Upper lobe of left lung (tissue), 4 donors: Measurements from ENCODE around the gene SIVA1.

Source experiments
- POLR2A ChIP-seq, 4 donors: fragments of 450-650 bp; IDR thresholded peaks; one replicate each; pipeline ENCODE4 v1.5.1; 2016 to 2017; ENCODE audit warnings: antibody characterized with exemption in 4 of 4, mild to moderate bottlenecking in 2 of 4
- TF ChIP-seq, protein P1 (sequence below), 6 experiments: fragments of 450-650 bp in 4 of 6; fragments of 200-600 bp in 2 of 6; sonication (generic) in 2 of 6; IDR thresholded peaks; one replicate each; pipeline ENCODE4 v1.5.1; 2016 to 2019; ENCODE audit warnings: antibody characterized with exemption in 6 of 6

DNA sequence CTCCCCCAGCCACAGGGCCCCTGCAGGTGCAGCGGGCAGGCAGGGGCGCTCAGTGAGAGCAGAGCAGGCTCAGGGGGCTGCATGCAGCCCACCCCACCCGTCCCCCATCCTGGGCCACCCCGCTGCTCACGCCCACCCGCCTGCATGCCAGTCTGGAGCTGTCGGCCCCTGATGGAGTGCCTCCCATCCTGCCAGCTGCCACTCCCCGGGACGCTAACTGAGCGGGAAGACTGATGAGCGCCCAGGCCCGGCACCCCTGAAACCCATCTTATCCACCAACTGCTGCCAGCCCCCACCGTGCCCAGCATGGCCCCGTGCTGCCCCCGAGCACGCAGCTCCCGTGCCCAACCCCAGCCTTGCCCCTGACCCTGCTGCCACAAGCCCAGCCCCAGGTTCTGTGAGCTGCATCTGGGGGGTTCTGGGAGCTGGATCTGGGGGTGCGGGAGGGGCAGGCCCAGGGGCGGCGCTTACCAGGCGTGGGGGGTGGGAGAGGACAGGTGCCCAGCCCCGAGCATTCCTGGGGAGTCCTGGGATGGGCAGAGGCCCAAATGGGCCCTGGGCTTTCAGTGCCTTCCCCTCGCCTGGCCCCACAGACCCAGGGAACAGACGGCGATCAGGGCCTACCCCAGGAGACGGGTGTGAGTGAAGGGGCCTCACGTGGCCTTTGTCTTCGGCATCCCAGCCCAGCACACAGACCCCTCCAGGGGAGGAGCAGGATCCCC, 29.3 kb downstream of the SIVA1 start:
- TF ChIP-seq, protein P1, sequence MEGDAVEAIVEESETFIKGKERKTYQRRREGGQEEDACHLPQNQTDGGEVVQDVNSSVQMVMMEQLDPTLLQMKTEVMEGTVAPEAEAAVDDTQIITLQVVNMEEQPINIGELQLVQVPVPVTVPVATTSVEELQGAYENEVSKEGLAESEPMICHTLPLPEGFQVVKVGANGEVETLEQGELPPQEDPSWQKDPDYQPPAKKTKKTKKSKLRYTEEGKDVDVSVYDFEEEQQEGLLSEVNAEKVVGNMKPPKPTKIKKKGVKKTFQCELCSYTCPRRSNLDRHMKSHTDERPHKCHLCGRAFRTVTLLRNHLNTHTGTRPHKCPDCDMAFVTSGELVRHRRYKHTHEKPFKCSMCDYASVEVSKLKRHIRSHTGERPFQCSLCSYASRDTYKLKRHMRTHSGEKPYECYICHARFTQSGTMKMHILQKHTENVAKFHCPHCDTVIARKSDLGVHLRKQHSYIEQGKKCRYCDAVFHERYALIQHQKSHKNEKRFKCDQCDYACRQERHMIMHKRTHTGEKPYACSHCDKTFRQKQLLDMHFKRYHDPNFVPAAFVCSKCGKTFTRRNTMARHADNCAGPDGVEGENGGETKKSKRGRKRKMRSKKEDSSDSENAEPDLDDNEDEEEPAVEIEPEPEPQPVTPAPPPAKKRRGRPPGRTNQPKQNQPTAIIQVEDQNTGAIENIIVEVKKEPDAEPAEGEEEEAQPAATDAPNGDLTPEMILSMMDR (IDR thresholded peaks at IDR 0.05), result no peak
- TF ChIP-seq POLR2A (IDR thresholded peaks at IDR 0.05), result no peak
